NCI-H524 treated with DMSO at 0.1 percent for 48 hours (cell line): Measurements from ENCODE around the gene ARF1.

Experiments used
- DNase-seq: peaks from one replicate; lab custom pipeline; 2025; lab: John Stamatoyannopoulos, UW

ARF1 gene

DNA sequence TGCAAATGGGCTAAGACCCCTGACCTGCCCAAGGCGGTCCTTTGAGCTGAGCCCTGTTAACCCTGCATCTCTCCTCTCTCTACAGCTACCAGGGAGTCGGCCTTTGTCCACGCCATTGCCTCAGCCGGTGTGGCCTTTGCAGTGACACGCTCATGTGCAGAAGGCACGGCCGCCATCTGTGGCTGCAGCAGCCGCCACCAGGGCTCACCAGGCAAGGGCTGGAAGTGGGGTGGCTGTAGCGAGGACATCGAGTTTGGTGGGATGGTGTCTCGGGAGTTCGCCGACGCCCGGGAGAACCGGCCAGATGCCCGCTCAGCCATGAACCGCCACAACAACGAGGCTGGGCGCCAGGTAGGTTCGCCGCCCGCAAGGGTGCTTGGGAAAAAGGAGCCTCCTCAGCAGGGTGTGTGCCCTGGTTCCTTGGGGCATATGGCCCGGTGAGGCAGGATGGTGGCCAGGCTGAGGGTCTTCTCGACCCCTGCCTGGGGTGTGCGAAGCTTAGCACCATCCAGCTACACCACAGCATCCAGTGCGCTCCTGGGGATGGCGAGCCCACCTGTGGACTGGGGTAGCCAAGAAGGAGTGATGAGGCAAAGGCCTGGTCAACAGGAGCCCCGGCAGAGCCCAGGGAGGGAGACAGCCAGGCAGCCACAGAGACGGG lies 31.8 kb upstream of the ARF1 start:
- no peak for DNase-seq

DNA sequence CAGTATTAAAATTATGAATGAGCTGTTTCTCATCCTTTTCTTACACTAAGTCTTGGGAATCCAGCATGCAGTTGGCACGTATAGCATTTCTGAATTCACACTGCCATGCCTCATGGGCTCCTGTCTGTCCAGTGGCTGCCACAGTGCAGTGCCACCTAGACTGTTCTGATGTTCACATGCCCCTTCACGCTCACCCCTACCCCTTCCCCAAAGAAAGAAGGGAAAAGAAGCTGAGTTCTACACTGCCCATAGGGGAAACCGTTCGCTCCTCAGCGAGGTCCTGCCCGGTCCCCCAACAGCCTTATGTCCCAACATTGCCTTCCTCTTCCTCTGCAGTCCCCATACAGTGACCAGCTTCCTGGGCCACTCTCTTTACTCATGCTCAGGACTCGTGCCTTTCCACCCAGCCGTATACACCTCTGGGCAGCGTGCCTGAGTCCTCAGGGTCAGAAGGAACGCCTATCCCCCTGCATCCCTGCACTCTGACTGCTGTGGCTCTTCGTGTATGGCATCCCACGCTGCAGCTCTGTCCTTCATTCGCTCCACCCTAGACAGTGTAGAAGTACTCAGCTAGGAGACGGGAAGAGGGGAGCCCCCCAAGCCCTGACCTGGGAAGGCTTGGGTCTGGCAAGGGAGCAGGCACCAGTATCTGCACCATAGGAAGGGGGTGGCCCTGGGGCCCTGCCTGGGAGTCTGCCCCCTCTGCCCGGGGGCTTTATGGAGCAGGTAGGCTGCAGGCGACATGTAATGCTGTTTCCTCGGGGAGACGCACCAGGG lies 24.1 kb upstream of the ARF1 start:
- DNase-seq, result no peak

DNA sequence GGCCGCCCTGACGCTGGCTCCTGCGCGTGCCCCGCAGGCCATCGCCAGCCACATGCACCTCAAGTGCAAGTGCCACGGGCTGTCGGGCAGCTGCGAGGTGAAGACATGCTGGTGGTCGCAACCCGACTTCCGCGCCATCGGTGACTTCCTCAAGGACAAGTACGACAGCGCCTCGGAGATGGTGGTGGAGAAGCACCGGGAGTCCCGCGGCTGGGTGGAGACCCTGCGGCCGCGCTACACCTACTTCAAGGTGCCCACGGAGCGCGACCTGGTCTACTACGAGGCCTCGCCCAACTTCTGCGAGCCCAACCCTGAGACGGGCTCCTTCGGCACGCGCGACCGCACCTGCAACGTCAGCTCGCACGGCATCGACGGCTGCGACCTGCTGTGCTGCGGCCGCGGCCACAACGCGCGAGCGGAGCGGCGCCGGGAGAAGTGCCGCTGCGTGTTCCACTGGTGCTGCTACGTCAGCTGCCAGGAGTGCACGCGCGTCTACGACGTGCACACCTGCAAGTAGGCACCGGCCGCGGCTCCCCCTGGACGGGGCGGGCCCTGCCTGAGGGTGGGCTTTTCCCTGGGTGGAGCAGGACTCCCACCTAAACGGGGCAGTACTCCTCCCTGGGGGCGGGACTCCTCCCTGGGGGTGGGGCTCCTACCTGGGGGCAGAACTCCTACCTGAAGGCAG lies 23.4 kb upstream of the ARF1 start:
- DNase-seq, result no peak

DNA sequence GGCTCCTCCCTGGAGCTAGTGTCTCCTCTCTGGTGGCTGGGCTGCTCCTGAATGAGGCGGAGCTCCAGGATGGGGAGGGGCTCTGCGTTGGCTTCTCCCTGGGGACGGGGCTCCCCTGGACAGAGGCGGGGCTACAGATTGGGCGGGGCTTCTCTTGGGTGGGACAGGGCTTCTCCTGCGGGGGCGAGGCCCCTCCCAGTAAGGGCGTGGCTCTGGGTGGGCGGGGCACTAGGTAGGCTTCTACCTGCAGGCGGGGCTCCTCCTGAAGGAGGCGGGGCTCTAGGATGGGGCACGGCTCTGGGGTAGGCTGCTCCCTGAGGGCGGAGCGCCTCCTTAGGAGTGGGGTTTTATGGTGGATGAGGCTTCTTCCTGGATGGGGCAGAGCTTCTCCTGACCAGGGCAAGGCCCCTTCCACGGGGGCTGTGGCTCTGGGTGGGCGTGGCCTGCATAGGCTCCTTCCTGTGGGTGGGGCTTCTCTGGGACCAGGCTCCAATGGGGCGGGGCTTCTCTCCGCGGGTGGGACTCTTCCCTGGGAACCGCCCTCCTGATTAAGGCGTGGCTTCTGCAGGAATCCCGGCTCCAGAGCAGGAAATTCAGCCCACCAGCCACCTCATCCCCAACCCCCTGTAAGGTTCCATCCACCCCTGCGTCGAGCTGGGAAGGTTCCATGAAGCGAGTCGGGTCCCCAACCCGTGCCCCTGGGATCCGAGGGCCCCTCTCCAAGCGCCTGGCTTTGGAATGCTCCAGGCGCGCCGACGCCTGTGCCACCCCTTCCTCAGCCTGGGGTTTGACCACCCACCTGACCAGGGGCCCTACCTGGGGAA lies 22.7 kb upstream of the ARF1 start:
- no peak for DNase-seq

DNA sequence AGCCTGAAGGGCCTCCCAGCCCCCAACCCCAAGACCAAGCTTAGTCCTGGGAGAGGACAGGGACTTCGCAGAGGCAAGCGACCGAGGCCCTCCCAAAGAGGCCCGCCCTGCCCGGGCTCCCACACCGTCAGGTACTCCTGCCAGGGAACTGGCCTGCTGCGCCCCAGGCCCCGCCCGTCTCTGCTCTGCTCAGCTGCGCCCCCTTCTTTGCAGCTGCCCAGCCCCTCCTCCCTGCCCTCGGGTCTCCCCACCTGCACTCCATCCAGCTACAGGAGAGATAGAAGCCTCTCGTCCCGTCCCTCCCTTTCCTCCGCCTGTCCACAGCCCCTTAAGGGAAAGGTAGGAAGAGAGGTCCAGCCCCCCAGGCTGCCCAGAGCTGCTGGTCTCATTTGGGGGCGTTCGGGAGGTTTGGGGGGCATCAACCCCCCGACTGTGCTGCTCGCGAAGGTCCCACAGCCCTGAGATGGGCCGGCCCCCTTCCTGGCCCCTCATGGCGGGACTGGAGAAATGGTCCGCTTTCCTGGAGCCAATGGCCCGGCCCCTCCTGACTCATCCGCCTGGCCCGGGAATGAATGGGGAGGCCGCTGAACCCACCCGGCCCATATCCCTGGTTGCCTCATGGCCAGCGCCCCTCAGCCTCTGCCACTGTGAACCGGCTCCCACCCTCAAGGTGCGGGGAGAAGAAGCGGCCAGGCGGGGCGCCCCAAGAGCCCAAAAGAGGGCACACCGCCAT lies 21.9 kb upstream of the ARF1 start:
- DNase-seq, result no peak

DNA sequence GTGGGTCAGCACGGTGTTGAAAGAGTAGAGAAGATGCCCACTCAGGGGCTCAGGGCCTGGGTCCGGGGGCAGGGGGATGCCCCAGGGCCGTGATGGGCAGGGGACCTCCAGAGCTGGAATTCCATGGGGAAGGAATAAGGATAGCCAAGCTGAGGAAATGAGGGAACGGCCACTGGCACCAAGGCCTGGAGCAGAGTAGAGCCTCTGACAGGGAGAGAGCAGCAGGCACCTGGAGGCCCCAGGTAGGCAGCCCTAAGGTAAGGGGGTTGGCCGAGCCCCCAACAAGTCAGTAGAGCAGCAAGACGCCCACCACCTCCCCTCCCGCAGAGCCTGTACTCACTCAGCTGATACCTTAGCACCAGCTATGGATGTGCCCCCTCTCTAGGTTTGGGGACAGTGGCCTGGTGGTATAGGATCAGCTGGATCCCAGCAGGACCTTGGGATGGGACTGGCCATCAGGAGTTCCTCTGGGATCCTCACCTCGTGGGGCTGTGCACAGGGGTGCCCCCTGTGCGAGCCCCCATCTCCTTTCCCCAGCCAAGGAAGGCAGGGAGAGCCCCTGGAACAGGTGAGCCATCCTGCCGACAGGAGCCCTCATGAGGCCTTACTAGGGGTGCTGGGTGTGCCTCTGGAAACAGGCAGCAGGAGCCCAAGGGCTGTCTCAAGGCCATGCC lies 21.0 kb upstream of the ARF1 start:
- DNase-seq, result no peak

DNA sequence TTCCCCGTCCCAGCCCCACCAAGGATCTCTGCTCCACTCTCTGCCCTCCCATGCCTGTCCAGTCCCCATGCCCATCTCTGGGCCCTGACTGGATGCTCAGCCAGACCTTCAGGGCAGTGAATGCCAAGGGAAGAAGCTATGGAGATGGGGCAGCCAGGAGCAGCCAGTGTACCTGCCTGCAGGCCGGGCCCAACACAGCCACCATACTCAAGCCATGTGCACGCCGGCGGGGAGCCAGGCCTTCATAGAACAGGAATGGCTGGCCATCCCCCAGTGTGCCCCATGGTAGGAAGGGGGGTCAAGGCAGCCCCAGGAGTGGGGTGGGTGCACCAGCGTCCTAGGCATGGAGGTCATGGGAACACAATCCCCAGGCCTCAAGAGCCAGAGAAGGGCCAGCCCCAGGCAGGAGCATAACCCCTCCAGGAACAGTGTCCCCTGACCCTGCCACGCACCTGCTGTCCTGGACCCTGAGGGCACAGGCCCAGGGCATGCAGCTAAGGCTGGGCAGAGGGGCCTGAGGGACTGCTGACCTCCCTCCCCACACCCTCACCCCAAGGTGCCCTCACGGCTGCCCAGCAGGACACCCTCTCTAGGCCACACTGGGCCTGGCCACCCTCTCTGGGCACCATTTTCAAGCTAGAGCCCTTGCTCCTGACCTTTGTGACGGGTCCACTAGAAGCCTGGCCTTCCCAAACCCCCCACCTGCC lies 20.3 kb upstream of the ARF1 start:
- no peak for DNase-seq

DNA sequence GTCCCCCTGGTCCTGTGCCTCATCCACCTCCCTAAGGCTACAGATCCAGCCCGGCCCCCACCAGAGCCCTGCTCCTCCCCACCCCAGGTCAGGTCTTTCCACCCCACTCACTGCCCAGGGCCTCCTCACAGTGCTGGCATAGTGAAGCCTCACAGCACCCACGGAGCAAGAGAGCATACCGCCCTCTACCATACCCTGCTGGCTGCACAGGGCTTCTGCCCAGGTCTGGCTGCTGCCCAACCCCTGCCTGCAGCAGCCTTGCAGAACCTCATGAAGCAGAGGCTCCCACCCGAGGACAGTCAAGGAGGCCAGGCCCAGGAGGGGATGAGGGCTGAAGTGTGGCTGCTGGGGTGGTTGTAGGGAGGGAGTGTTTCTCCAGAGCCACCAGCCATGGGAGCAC lies 19.7 kb upstream of the ARF1 start:
- no peak for DNase-seq

DNA sequence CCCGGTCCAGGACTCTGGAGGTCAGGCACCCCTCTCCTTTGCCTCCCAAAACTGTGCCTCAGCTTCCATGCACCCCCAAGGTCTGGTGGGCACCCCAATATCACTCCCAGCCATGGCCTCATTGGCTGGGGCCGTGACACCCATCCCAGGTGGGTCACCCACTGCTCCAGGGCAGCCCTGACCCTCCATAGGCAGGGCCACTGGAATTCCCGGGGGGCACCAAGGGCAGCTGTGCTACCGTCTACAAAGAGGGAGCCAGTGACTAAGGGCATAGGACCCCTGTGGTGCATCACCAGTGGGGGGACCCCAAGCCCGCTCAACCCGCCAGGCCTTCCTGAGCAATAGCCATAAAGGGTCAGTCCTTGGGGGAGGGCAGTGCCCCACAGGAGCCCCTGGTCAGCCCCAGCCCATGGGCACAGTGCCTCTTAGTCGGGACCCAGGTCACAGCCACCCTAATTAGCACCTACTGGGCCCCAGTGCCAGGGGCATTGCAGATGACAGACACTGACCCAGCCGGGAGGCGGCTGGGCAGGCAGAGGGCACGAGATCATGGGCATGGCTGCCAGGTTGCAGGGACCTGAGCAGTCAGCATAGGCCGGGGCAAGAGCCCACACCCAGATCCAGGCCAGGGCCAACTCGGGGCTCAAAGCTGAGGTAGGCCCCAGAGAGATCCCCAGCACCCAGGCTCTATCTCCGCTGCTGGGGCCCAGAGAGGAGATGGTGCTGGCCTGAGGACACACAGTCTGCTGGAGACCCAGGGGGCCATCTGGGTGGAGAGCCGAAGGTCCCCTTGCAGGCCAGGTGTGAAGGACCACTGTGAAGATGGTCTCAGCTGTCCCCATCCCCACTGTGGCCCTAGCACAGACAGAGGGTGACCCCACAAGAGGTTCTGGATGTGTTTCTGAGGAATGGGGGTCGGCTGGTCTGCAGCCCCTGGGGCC lies 19.0 kb upstream of the ARF1 start:
- no peak for DNase-seq

DNA sequence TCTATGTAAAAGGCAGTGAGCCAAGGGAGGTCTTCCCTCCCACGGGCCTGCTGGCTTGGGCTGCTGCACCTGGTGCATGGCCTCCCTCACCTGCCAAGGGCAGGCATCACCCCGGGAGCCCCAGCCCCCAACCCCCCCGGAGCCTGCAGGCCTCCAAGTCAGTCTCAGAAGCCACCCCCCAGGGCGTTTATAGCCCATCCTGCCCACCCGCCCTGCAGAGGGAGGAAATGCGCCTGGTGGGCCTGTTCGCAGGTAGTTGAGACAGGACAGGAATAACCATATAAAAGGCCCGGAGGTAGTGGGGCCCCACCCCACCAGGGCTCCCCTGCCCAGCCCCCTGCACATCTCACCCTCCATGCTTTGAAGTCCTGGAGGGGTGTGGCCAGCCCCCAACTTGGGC lies 18.2 kb upstream of the ARF1 start:
- no peak for DNase-seq

DNA sequence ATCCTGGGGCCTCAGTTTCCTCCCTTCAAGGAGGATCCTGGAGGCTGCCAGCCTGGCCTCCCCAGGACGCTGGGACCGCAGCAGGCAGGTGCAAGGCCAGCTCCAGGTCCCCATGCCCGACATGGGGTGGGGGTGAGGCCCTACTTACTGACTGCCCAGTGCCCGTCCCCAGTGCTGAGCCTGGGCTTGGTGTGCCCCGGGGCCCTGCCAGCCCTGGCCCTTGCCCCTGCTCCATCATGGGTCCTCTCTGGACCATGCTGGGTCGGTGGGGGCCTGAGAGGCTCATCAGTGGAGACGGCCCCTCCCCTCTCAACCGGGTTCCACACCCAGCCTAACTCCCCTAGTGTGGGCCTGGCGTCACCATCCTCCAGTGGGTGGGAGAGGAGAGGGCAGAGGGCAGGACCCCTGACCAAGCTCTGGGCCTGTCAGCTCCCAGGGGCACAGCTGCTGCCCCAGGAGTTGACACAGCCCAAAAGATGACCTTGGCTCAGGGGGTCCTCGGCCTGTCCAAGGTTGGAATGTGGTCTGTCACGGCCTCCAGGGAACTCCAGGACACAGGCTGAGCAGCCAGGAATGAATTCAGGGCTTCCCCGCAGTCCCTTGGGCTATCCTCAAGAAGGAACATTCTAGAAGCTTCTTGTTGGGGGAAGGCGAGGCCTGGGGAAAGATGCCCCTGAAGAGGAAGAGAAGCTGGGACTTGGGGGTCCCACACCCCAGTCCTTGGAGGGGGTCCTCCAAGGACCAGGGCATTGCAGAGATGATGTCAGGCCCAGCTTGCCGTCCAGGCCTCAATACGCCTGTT lies 17.6 kb upstream of the ARF1 start:
- DNase-seq, result no peak

DNA sequence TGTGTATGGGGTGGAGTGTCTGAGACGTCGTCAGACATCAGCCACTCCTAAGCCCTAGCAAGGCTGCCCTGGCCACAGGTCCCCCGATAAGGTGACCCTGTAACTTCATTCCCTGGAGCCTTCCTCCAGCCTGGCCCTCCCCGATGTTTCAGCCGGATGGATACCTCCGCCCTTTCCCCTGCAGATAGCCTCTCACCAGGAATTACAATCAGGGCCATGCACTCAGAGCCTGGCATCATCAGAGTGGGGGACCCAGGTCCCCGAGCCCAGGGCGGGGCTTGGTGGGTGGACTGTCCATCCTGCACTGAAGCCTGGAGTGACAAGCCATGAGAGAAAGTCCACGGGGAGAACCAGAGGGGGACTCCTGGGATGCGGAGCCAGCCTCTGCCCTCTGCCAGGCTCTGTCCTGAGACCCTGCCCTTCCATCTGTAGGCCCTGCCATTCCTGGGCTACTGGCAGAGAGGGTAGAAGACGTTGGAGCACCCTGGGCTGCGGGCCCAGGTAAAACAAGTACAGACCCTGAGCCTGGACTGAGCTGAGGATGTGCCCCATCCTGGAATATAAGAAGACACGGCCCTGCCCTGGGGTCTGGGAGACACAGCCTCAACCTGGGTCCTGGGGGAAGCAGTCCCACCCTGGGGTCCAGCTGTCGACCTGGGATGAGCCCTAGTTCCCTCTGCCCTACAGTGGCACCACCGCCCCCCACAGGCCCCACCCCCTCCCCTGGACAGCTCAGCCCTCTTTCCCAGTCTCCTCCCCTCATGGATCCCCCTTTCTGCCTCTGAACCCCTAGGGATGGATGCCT lies 16.8 kb upstream of the ARF1 start:
- no peak for DNase-seq

DNA sequence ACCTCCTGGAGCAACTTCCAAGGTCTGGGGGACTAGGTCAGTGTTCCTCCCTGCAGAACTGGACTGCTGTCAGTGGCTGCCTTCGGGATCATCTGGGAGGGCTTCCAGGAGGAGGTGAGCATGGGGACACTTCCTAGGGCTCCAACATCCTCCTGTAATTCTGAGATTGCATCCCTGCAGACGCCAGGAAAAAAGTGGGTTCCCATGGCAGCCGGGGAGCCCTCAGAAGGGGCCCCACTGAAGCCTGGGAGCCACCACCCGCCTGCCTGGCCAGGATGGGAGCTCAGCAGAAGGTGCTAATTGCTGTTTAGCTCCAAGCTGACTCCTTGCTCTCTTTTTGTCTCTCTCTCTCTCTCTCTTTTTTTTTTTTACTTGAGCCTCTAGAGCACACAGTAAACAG lies 16.1 kb upstream of the ARF1 start:
- no peak for DNase-seq

DNA sequence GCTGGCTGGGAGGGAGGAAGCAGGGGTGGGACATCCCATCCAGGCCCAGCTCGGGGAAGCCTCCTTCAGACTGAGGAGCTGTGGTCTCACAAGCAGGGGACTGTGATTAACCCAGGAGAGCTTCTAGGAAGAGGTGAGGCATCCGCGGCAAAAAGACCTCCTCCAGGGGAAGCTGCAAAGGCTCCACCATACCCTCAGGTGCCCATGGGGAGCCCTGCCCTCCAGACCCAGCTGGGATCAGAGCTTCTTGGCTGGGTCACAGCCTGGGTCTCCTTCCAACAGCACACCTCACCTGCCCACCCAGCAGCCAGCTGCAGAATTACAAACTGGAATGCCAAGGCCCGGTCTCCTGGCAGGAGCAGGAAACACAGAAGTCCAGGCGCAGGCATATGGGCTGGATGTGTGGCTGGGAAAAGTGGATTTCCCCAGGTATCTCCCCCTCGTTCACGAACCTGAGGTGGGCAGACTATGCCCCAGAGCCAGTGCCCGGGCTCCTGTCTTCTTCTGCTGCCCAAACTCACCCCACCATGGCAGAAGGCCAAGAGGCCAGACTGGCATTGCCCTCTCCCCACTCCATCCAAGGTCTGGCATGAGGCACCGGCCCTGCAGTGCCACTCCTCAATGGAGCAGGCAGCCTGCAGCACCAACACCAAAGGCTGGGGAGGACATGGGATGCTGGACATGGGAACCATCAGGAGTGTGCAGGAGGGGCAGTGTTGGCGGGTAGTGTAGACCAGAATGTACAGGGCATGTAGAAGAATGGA lies 15.4 kb upstream of the ARF1 start:
- no peak for DNase-seq

DNA sequence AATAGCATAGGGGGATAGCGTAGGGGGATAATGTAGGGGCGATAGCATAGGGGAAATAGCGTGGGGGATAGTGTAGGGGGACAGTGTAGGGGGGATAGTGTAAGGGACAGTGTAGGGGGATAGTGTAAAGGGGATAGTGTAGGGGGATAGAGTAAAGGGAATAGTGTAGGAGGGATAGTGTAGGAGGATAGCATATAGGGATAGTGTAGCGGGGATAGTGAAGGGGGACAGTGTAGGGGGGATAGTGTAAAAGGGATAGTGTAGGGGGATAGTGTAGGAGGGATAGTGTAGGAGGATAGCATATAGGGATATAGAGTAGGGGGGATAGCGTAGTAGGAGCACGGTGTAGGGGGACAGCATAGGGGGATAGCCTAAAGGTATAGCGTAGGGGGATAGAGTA lies 14.1 kb upstream of the ARF1 start:
- DNase-seq, result no peak

DNA sequence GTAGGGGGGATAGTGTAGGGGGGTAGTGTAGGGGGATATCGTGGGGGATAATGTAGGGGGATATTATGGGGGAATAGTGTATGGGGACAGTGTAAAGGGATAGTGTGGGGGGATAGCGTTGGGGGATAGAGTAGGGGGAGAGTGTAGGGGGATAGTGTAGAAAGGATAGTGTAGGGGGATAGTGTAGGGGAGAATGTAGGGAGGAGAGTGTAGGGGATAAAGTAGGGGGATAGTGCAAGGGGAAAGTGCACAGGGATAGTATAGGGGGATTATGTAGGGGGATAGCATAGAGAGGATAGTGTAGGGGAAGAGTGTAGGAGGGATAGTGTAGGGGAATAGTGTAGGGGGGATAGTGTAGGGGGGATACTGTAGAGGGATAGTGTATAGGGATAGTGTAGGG lies 12.3 kb upstream of the ARF1 start:
- no peak for DNase-seq

DNA sequence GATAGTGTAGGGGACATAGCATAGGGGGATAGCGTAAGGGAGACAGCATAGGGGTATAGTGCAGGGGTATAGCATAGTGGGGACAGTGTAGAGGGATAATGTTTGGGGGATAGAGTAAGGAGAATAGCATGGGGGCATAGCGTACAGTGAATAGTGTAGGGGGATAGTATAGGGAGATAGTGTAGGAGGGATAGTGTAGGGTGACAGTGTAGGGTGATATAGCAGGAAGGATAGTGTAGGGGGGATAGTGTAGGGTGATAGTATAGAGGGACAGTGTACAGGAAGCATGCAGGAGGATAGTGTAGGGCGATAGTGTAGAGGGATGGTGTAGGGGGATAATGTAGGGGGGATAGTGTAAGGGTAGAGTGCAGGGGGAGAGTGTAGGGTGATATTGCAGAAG lies 11.7 kb upstream of the ARF1 start:
- DNase-seq, result no peak
